ENCODE data around the gene CGGBP1. TPM values are rescaled to one million over a fixed set of nuclear protein-coding genes. Genes with fewer than 3 reads are reported as not detected.

The CGGBP1 gene
- total RNA-seq, 1 donor from 2014 or later, result 67.8 TPM

GRCh38 chr3:88075497-88075896 lies 16.7 kb upstream of the CGGBP1 start:
- Mint-ChIP-seq H3K4me1 (ENCODE audit: low read depth) (peaks cover 18% of the 10 kb centered on the region), H3K27ac (ENCODE audit: unreplicated experiment) (no peak overlapping the region), H3K27me3 (ENCODE audit: low read depth) (no peaks in the 10 kb centered on the region), H3K9me3 (ENCODE audit: low read depth) (peaks cover 3% of the 10 kb centered on the region), H3K4me3 (ENCODE audit: unreplicated experiment) (no peak overlapping the region), H3K36me3 (ENCODE audit: low read depth) (peaks cover 2% of the 10 kb centered on the region)
- DNase-seq (ENCODE audit: low spot score), result no peak
- no peak for TF ChIP-seq CTCF (IDR thresholded peaks at IDR 0.05)

- TF ChIP-seq CTCF (IDR thresholded peaks at IDR 0.05), result no peak
- peaks cover 18% of the 10 kb centered on the region for H3K4me1 Mint-ChIP-seq (ENCODE audit: low read depth)
- peaks cover 2% of the 10 kb centered on the region for H3K36me3 Mint-ChIP-seq (ENCODE audit: low read depth)
- no peak overlapping the region for H3K4me3 Mint-ChIP-seq (ENCODE audit: unreplicated experiment)
- no peaks in the 10 kb centered on the region for H3K27me3 Mint-ChIP-seq (ENCODE audit: low read depth)
- H3K27ac Mint-ChIP-seq (ENCODE audit: unreplicated experiment), result no peak overlapping the region
- DNase-seq (ENCODE audit: low spot score), result no peak
- H3K9me3 Mint-ChIP-seq (ENCODE audit: low read depth), result peaks cover 3% of the 10 kb centered on the region
Measured at GRCh38 chr3:88075072-88075471, 16.3 kb upstream of the CGGBP1 start.

GRCh38 chr3:88061746-88062145 lies 2.9 kb upstream of the CGGBP1 start:
- no peak for DNase-seq (ENCODE audit: low spot score)
- Mint-ChIP-seq H3K4me3 (ENCODE audit: unreplicated experiment) (no peak overlapping the region), H3K4me1 (ENCODE audit: low read depth) (peaks cover 43% of the 10 kb centered on the region), H3K9me3 (ENCODE audit: low read depth) (no peaks in the 10 kb centered on the region), H3K27me3 (ENCODE audit: low read depth) (no peaks in the 10 kb centered on the region), H3K27ac (ENCODE audit: unreplicated experiment) (no peak overlapping the region), H3K36me3 (ENCODE audit: low read depth) (peaks cover 1% of the 10 kb centered on the region)
- no peak for TF ChIP-seq CTCF (IDR thresholded peaks at IDR 0.05)

- Mint-ChIP-seq H3K4me3 (ENCODE audit: unreplicated experiment) (peak overlapping the region; percentile 97), H3K9me3 (ENCODE audit: low read depth) (no peaks in the 10 kb centered on the region), H3K27me3 (ENCODE audit: low read depth) (no peaks in the 10 kb centered on the region), H3K4me1 (ENCODE audit: low read depth) (peaks cover 42% of the 10 kb centered on the region), H3K27ac (ENCODE audit: unreplicated experiment) (peak overlapping the region; percentile 94), H3K36me3 (ENCODE audit: low read depth) (peaks cover 14% of the 10 kb centered on the region)
- no peak for DNase-seq (ENCODE audit: low spot score)
- TF ChIP-seq CTCF (IDR thresholded peaks at IDR 0.05), result no peak
Measured at GRCh38 chr3:88059380-88060170, 770 bp upstream of the CGGBP1 start.

- Mint-ChIP-seq H3K36me3 (ENCODE audit: low read depth) (peaks cover 14% of the 10 kb centered on the region), H3K4me1 (ENCODE audit: low read depth) (peaks cover 36% of the 10 kb centered on the region), H3K27me3 (ENCODE audit: low read depth) (no peaks in the 10 kb centered on the region), H3K9me3 (ENCODE audit: low read depth) (no peaks in the 10 kb centered on the region), H3K27ac (ENCODE audit: unreplicated experiment) (peak overlapping the region; percentile 92), H3K4me3 (ENCODE audit: unreplicated experiment) (peak overlapping the region; percentile 97)
- DNase-seq (ENCODE audit: low spot score), result no peak
- no peak for TF ChIP-seq CTCF (IDR thresholded peaks at IDR 0.05)
Measured at GRCh38 chr3:88058306-88058580, 562 bp downstream of the CGGBP1 start.
